Body of pancreas (tissue), 4 donors: ENCODE data around the gene HTRA3.

Experiments used
- CTCF ChIP-seq, 7 experiments: fragments of 450-650 bp in 4 of 7; fragments of 200-600 bp in 3 of 7; sonication (generic) in 3 of 7; IDR thresholded peaks; one replicate each; pipeline ENCODE4 v1.5.1; 2016 to 2019; ENCODE audit warnings: antibody characterized with exemption in 7 of 7
- POLR2A ChIP-seq, 3 donors: fragments of 450-650 bp; IDR thresholded peaks; one replicate each; pipeline ENCODE4 v1.6.1; 2016; ENCODE audit warnings: antibody characterized with exemption in 3 of 3, mild to moderate bottlenecking in 2 of 3

GRCh38 chr4:8343967-8344331 lies 74.4 kb downstream of the HTRA3 start:
- TF ChIP-seq POLR2A (IDR thresholded peaks at IDR 0.05) (no peak), CTCF (IDR thresholded peaks at IDR 0.05) (no peak)
